ENCODE results near the gene SLC22A7.

- TF ChIP-seq, protein P1, sequence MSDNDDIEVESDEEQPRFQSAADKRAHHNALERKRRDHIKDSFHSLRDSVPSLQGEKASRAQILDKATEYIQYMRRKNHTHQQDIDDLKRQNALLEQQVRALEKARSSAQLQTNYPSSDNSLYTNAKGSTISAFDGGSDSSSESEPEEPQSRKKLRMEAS (IDR thresholded peaks at IDR 0.05): no peak
- TF ChIP-seq ZBTB7A (IDR thresholded peaks at IDR 0.05; ENCODE audit: low read depth): no peak
These were observed 40.5 kb upstream of the SLC22A7 start for GRCh38 chr6:43257367-43258145.

Measured in Ishikawa (cell line).